ENCODE data around the gene WDR86.
A peak's percentile ranks its signal among the peaks of the same experiment; 100 is the strongest.

Gene WDR86

DNA sequence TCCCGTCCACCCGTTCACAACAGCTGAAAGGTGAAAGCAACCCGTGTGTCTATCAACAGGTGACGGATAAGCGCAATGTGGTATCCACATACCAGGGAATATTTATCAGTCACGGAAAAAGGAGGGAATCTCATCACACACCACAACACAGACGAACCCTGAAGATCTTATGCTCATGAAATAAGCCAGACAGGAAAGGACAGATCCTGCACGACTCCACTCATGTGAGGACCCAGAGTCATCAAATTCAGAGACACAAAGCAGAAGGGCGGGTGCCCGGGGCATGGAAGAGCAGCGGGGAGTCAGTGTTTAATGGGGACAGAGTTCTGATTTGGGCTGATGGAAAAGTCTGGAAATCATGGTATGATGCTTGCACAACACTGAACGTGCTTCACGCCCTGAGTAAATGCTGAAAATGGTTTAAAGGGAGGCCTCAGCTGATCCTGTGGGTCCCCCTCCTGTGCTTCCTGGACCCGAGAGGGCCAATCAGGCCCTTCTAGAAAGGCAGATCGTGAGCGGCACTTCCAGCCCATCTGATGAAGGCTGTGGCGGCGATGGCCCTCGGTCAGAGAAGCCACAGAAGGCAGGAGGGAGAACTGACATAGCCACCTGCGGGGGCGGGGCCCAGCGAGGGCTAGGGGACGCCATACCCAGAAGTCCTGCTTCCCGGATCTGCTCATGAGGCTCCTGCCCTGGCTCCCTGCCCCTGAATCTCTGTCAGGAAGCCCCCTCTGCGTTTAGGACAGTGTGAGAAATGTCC is 19.1 kb downstream of the WDR86 start:
- no peak for DNase-seq

- DNase-seq: no peak
Observed at GRCh38 chr7:151389768-151390597, 19.9 kb downstream of the WDR86 start.

DNA sequence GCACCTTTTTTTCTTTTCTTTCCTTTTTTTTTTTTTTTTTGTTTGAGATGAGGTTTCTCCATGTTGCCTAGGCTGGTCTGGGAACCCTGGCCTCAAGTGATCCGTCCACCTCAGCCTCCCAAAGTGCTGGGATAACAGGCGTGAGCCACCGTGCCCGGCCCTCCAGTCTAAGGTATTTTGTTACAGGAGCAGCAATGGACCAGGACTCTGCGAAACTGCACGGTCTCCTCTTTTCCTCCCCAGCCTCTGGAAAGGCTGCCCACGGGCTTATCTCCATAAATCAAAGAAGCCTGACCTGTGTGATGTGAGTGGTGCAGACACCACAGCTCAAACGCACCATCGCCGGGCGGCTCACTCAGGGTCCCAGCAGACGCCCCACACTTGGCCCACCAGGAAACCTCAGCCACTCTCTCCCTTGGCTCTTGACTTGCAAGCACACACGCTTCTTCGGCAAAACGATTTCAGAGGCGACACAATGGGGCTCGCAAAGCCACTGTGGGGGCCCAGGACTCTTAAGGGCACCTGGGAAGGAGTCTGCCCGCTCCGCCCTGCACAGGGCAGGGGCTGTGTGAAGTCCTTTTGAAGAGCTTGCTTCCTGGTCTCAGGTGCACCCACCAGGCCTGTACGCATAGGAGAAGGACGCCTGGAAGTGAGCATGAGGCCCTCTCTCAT is 20.6 kb downstream of the WDR86 start:
- no peak for DNase-seq

DNA sequence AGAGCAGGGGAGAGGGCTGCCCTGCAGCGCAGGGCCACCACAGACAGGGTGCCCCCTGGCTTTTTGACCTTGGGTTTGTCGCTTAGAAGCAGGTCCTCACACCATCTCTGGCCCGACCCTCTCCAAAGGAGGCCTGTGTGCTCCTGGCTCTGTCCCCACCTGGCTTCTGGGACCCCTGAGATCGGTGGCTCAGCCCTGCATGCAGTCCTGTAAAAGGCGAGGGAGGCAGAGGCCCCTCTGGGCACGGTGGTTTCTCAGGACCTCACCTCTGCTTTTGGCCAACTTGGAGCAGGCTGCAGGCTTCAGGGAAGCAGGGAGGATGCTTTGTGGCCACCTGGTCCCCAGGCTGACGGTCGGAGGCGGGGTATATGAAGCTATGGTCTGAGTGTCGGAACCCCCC is 21.4 kb downstream of the WDR86 start:
- no peak for DNase-seq

DNA sequence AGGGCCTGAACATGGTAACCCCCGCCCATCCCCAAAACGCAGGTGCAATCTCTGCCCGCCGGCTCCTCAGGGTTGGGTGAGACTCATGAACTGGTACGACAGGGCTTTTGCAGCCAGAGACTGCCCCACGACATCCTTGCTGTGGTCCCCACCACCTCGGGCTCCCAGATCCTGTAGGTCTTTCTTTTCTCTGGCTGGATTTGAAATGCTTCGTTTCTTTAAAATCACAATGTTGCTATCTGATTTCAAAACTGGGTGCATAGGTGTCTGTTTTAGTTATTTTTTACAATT is 21.9 kb downstream of the WDR86 start:
- no peak for DNase-seq

DNA sequence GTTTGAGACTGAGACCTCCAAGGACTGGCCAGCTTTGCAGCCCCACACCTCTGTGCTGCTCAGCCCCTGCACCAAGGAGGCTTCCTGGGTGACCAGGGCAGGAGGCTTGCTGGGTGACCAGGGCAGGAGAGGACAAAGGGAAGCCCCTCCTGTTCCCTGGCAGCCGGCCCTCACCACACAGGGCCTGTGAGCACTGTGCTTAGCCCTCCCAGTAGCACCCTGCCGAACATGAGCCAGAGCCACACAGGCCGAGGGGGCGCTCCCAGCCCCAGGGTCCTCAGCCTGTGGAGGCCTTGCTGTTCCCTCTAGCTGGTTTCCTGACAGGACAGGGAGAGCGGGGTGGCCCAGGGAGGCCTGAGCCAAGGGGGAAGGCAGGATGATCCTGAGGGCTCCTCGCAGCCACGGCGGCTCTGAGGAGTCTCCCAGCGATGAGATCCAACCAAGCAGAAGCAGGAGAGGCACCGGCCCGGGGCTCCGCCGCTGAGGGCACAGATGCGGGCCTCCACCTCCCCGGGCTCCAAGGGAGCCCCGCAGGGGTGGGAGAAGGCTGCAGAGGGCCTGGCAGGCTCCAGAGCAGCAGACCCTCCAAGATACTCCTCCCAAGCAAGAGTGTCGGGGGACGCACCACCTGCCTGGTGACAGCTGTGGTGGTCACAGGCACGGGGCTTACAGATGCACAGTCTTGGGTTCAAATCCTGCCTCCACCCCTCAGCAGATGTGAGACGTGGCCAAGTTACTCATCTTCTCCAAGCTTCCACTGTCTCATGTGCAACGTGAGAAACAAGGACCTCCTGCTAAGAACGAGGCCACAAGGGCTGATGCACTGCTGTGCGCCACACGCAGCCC is 22.5 kb downstream of the WDR86 start:
- no peak for DNase-seq

- no peak for DNase-seq
Observed at GRCh38 chr7:151386301-151387160, 23.3 kb downstream of the WDR86 start.

DNA sequence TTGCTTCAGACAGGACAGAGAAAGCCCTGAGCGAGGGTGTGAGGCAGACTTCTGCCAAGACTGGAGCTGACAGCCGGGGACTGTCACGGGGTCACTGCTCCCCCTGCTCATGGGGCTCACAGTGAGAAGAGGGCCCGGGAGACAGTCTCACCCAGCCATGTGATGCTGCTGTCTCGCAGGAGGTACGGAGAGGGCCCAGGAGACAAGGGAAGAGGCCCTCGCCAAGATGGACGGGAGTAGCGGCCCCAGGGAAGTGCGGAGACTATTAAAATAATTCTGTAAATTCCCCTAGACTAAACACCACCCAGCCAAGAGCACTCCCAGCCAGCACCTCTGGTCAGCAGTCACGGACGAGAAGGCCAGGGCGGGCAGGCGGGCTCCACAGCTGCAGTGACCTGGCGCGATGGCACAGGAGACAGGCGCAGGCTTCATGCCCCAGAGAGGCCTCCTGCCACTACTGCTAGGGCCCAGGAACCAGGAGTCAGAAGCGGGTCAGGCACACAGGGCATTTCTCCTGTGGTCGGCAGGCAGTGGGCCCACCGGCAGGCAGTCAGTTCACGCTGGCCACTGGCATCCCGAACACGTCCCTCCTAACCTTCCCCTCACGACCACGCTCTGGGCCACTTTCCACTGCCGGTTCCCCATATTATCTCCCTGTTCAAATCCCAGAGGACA is 24.1 kb downstream of the WDR86 start:
- DNase-seq: no peak

DNA sequence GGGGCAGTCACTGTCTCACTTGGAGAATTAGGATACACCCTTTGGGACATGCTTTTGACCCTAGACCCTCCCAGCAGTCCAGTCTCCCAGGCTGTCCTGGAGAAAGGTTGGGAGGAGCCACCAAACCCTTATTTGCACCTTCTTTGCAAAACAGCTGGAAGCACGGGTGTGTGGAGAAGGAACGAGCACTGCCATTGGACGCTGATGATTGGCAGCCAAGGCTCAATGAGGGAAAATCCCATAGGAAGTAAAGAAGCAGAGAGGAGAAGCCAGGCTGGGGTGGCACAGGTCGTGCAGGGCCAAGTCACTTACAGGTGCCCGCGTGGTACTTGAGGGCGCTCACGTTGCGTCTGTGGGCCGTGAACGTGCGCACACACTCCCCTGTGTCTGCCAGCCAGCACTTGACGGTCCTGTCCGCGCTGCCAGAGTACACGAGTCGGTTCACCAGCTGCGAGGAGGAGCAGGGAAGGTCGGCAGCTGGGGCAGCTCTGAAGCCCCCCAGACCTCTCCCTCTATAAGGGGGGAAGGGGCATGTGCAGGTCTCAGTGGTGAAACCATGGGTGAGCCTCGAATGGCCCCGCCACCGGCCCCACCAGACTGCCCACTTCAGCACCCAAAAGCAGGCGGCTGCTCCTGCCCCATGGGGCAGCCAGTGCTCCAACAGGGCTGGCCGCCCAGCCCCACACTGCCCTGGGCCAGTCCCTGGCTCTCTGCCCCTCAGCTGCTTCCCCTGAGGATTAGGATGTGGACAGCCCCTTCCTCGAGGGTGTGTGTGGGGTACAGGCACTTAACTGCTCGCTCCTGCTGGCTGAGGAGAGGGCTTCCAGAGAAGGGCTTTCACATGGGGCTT is 24.8 kb downstream of the WDR86 start:
- DNase-seq: no peak

DNA sequence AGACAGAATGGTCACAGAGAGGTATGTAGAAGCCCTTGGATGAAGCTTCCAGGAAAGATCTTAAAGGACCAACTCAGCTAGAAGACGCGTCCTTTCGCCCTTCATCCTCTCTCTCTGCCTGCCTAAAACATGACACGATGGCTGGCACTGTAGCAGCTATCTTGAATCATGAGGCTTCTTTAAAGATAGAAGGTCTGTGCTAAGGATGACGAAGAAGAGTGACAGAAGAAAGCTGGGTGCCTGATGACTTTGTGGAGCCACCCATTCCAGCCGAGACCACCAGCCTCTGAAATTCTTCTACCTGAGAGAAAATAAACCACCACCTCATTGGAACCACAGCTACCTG is 25.5 kb downstream of the WDR86 start:
- DNase-seq: no peak

GRCh38 chr7:151383638-151384351 is 26.0 kb downstream of the WDR86 start:
- DNase-seq: no peak

GRCh38 chr7:151382079-151382885 is 27.6 kb downstream of the WDR86 start:
- DNase-seq: no peak

DNA sequence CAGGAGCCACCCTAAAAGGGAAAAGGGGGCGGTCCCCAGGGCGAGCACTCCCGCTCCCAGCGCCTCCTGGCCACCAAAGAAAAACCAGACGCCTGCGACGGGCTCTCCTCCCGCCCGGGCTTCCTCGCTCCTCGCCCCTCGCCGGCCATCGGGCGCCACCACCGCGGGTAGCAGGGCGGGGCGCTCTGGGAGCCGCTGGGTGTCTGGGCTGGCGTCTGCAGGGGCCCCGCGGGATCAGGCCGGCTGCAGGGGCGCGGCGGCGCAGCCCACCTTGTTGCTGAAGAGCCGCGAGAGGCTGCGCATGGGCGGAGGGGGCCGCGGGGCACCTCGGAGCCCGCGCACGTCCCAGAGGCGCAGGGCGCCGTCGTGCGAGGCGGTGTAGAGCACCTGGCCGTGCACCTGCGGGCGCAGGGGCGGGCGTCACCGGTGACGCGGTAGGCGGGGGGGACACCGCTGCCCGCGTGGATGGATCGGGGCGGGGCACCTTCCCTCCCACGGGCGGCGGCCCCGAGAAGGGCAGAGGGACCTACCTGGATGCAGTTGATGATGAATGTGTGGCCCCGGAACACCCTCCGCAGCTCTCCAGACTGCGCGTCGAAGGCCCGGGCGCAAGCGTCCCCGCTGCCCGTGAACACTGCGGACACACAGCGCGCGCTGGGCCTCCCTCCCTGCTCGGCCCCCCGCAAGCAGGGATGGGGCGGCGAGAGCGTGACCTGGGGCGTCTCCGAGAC is 28.3 kb downstream of the WDR86 start:
- DNase-seq: peak; percentile 30 to 43

DNA sequence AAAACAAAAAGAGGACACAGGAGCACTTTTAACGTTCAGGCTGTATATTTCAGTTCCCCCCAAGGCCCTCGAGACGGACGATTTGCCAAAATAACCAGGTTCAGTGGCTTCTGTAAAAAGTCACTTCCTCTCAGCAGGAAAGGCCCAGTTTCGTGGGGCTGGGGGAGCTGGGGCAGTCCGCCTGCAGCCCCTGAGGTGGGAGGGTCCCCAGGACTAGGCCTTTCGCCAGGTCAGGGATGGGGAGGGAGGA is 28.8 kb downstream of the WDR86 start:
- DNase-seq: no peak

- DNase-seq: no peak
Observed at GRCh38 chr7:151380199-151381097, 29.4 kb downstream of the WDR86 start.

DNA sequence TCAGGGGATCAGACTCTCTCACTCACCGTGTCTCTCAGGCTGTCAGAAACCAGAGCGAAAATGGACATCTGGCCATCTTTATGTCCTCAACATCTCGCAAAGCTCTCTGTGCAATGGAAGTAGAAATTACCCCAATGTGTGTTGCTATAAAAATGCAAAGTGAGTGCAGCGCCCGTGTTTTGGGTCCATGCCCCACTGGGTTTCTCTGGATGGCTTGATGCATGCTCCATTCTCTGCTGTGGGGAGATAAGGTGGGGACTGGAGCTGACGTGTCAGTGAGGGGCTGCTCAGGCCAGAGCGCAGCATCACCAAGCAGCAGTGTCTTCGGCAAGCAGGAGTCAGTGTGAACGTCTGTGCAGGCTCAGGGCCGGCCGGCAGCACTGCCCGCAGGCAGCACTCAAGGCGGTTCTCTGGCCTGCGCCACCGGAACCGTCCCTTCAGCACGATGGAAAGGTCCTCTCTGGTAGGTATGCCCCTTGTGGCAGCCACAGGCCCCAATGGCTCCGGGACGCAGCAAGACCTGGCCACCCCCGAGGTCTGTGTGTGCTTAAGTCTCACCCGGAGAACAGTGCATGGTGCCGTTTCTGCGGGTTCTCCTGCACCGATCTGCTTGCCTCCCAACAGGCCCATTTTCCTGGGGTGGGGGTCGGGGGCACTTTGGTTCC is 30.2 kb downstream of the WDR86 start:
- DNase-seq: no peak

GRCh38 chr7:151379193-151379520 is 30.7 kb downstream of the WDR86 start:
- DNase-seq: no peak
